GM19023 (cell line): ENCODE results near the gene ZNF599.
"Not testable (repeated sequence)": the region's sequence is repeated elsewhere in the genome, so short reads cannot be mapped to it uniquely, and the experiment has no call there.

Experiments
- ATAC-seq: cut with Tn5 transposase; IDR thresholded peaks from one replicate; pipeline ENCODE4 v1.9.1; 2021; ENCODE audit warnings: mild to moderate bottlenecking, moderate library complexity; ENCODE audit not compliant: unreplicated experiment

Gene ZNF599

GRCh38 chr19:34772697-34773554 is at the start of gene ZNF599:
ZNF599 (minus strand) TSS chr19:34773215; CDS start chr19:34772841, 374 bp downstream.
- peak; percentile 96 for ATAC-seq

- ATAC-seq, result no peak
Observed at GRCh38 chr19:34818270-34818669, 45.3 kb upstream of the ZNF599 start.

- no peak for ATAC-seq
Observed at GRCh38 chr19:34816708-34817107, 43.7 kb upstream of the ZNF599 start.

- no peak for ATAC-seq
Observed at GRCh38 chr19:34808566-34808965, 35.6 kb upstream of the ZNF599 start.

- ATAC-seq, result no peak
Observed at GRCh38 chr19:34806976-34807860, 34.2 kb upstream of the ZNF599 start.

GRCh38 chr19:34804115-34804514 is 31.1 kb upstream of the ZNF599 start:
- ATAC-seq, result no peak

- ATAC-seq, result not testable (repeated sequence)
Observed at GRCh38 chr19:34796953-34797352, 23.9 kb upstream of the ZNF599 start.

- ATAC-seq, result no peak
Observed at GRCh38 chr19:34794066-34794960, 21.3 kb upstream of the ZNF599 start.

GRCh38 chr19:34793565-34793964 is 20.6 kb upstream of the ZNF599 start:
- no peak for ATAC-seq

- no peak for ATAC-seq
Observed at GRCh38 chr19:34788074-34788473, 15.1 kb upstream of the ZNF599 start.

- no peak for ATAC-seq
Observed at GRCh38 chr19:34787059-34787824, 14.2 kb upstream of the ZNF599 start.

- no peak for ATAC-seq
Observed at GRCh38 chr19:34786236-34786635, 13.2 kb upstream of the ZNF599 start.

GRCh38 chr19:34779652-34780051 is 6.6 kb upstream of the ZNF599 start:
- no peak for ATAC-seq

GRCh38 chr19:34778342-34778741 is 5.3 kb upstream of the ZNF599 start:
- ATAC-seq, result no peak

GRCh38 chr19:34774857-34775256 is 1.8 kb upstream of the ZNF599 start:
- ATAC-seq, result no peak

- ATAC-seq, result no peak
Observed at GRCh38 chr19:34773555-34773864, 495 bp upstream of the ZNF599 start.

- no peak for ATAC-seq
Observed at GRCh38 chr19:34767951-34768350, 5.1 kb downstream of the ZNF599 start.

GRCh38 chr19:34766386-34766785 is 6.6 kb downstream of the ZNF599 start:
- ATAC-seq, result no peak

GRCh38 chr19:34759218-34759917 is 13.6 kb downstream of the ZNF599 start:
- ATAC-seq, result no peak

- ATAC-seq, result no peak
Observed at GRCh38 chr19:34757441-34757840, 15.6 kb downstream of the ZNF599 start.
